Breast epithelium (tissue), 4 donors: ENCODE measurements around the gene NAV2. TPM values are rescaled to one million over a fixed set of nuclear protein-coding genes. Genes with fewer than 3 reads are reported as not detected.

ENCODE experiments used
- DNase-seq, 2 donors: peaks; one replicate each; pipeline ENCODE4 v3.0.0-alpha.2; 2019; ENCODE audit warnings: low spot score in 2 of 2
- H3K27ac ChIP-seq, 2 donors: fragments of 200-600 bp; sonication (generic) in 1 of 2; one replicate each; pipeline ENCODE4 v1.5.1; 2016 to 2019; ENCODE audit warnings: mild to moderate bottlenecking in 1 of 2
- H3K27me3 ChIP-seq, 2 donors: fragments of 200-600 bp; sonication (generic) in 1 of 2; one replicate each; pipeline versions ENCODE4 v1.5.1 to v1.6.0; 2017 to 2019; ENCODE audit warnings: control low read depth in 1 of 2, mild to moderate bottlenecking in 1 of 2
- H3K36me3 ChIP-seq: fragments of 200-600 bp; one replicate; pipeline ENCODE4 v1.5.1; 2019
- H3K4me1 ChIP-seq, 2 donors: fragments of 200-600 bp; sonication (generic); one replicate each; pipeline ENCODE4 v1.5.1; 2016 to 2019; ENCODE audit warnings: control low read depth in 1 of 2
- H3K4me3 ChIP-seq, 3 donors: fragments of 200-600 bp; sonication (generic); 1 replicate in 2 of 3; 2 replicates in 1 of 3; pipeline ENCODE4 v1.5.1; 2016 to 2019; ENCODE audit warnings: mild to moderate bottlenecking in 3 of 3, moderate library complexity in 2 of 3
- H3K9me3 ChIP-seq, 2 donors: fragments of 200-600 bp; sonication (generic) in 1 of 2; one replicate each; pipeline ENCODE4 v1.5.1; 2016 to 2019; ENCODE audit warnings: control low read depth in 1 of 2
- POLR2A ChIP-seq: fragments of 450-650 bp; IDR thresholded peaks from one replicate; pipeline ENCODE4 v1.6.1; 2016; ENCODE audit warnings: antibody characterized with exemption, mild to moderate bottlenecking, moderate library complexity
- POLR2AphosphoS5 ChIP-seq, 3 donors: sonication (generic); formaldehyde crosslinking; IDR thresholded peaks; one replicate each; pipeline ENCODE4 v1.6.1; 2017; ENCODE audit warnings: antibody characterized with exemption in 3 of 3
- intact Hi-C: fragments of 100-400 bp; cut with DNase I; formaldehyde crosslinking; loops from one replicate; pipeline ENCODE4 v1.15.1; 2023; ENCODE audit warnings: low total_unique reads
- total RNA-seq, 3 donors: library from RNA; depleted of rRNA; stranded (reverse); fragments of >200 nt; gene quantifications; one replicate each; pipeline ENCODE4 v1.1.0, GENCODE V29; 2016
- TF ChIP-seq, protein P1 (sequence below), 3 donors: fragments of 450-650 bp; IDR thresholded peaks; one replicate each; pipeline ENCODE4 v1.5.1; 2016 to 2017; ENCODE audit warnings: antibody characterized with exemption in 3 of 3, mild to moderate bottlenecking in 3 of 3, moderate library complexity in 3 of 3

The NAV2 gene
- total RNA-seq, 3 donors from 2014 or later, result 28.2 to 61.8 (median 31.4) TPM

DNA sequence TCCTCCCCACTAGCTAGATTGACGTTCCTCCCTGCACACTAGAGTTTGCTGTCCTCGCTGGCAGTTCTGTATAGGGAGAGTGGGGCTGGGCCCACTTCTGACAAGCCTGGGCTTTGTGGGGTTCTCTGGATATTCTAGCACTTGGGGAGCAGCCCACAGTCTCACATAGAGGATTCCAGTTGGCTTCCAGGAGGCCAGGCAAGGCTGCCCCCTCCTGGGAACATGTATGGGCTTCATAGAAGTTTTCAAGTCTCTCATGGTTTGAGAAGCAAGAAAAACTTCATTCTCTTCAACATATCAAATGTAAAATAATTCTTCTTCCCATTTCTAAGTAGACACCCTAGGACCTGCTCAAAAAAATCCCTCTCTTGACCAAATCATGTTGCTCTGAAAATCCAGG is 87.5 kb downstream of the NAV2 start:
- H3K4me1 ChIP-seq, result peaks cover 0 to 13% of the 10 kb centered on the region in 2 donors
- no peak for DNase-seq
- H3K4me3 ChIP-seq, result no peak overlapping the region
- H3K9me3 ChIP-seq, result no peaks in the 10 kb centered on the region
- no peak overlapping the region for H3K27ac ChIP-seq
- no peaks in the 10 kb centered on the region for H3K27me3 ChIP-seq
- no peaks in the 10 kb centered on the region for H3K36me3 ChIP-seq
- TF ChIP-seq POLR2A (no peak), POLR2AphosphoS5 (IDR thresholded peaks at IDR 0.05) (no peak)
- TF ChIP-seq, protein P1, sequence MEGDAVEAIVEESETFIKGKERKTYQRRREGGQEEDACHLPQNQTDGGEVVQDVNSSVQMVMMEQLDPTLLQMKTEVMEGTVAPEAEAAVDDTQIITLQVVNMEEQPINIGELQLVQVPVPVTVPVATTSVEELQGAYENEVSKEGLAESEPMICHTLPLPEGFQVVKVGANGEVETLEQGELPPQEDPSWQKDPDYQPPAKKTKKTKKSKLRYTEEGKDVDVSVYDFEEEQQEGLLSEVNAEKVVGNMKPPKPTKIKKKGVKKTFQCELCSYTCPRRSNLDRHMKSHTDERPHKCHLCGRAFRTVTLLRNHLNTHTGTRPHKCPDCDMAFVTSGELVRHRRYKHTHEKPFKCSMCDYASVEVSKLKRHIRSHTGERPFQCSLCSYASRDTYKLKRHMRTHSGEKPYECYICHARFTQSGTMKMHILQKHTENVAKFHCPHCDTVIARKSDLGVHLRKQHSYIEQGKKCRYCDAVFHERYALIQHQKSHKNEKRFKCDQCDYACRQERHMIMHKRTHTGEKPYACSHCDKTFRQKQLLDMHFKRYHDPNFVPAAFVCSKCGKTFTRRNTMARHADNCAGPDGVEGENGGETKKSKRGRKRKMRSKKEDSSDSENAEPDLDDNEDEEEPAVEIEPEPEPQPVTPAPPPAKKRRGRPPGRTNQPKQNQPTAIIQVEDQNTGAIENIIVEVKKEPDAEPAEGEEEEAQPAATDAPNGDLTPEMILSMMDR (IDR thresholded peaks at IDR 0.05), result no peak
- intact Hi-C loops, result no loop called here

GRCh38 chr11:19800714-19801519 is 88.3 kb downstream of the NAV2 start:
- Histone ChIP-seq H3K4me1 (peaks cover 0 to 13% of the 10 kb centered on the region in 2 donors), H3K9me3 (no peaks in the 10 kb centered on the region), H3K36me3 (no peaks in the 10 kb centered on the region), H3K4me3 (no peak overlapping the region), H3K27me3 (no peaks in the 10 kb centered on the region), H3K27ac (peak overlapping the region; percentile 67 to 73)
- intact Hi-C loops, result no loop called here
- DNase-seq, result no peak
- TF ChIP-seq, protein P1 (IDR thresholded peaks at IDR 0.05), result no peak
- TF ChIP-seq POLR2A (no peak), POLR2AphosphoS5 (IDR thresholded peaks at IDR 0.05) (no peak)

DNA sequence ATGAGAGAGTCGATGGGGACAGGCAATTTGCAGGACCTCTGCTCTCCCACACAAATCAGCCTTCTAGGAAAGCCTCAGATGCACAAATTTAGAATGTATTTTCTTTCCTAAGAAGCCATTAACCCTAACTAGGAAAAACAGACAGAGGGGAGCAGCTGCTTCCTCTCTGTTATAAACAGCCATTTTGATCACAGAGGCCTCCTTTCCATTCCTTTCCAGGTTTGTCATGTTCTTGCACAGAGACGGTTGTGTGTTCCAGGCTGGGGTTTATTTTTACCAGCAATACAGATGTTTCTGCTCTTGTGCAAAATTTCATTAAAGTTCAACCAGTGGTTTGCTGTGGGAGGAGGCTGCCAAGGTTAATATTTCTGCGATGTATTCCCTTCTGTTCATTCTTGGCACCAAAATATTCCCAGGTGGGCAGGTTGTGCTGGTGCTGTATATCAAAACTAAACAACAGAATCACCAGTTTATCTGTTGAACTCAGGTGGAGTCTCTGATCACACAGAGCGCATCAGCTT is 90.2 kb downstream of the NAV2 start:
- Histone ChIP-seq H3K27ac (no peak overlapping the region), H3K9me3 (no peaks in the 10 kb centered on the region), H3K4me3 (no peak overlapping the region), H3K36me3 (no peaks in the 10 kb centered on the region), H3K4me1 (peaks cover 0 to 13% of the 10 kb centered on the region in 2 donors), H3K27me3 (no peaks in the 10 kb centered on the region)
- DNase-seq, result no peak
- no peak for TF ChIP-seq POLR2A
- TF ChIP-seq, protein P1 (IDR thresholded peaks at IDR 0.05), result no peak
- no peak for TF ChIP-seq POLR2AphosphoS5 (IDR thresholded peaks at IDR 0.05)
- intact Hi-C loops, result no loop called here

DNA sequence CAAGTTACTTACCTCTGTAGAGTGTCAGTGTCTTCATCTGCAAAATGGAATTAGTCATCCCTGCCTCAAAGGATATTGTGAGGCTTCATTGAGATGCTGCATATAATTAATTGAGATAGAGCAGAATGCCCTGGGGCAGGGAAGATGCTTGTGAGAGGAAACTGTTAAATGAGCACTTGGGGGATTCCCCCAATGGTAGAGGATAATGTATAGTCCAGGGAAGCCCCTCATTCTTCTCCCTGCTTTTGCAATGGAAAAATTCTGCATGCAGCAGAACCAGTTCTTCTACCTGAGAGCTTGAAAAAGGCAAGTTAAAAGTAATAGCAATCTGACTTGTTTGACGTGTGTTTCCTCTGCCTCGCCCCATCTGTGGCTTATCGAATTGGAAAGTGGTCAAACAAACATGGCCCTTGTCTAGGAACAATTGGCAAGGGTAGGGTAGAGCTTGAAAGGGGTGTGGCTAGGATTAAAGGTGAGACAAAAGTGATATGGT is 90.9 kb downstream of the NAV2 start:
- no peak overlapping the region for H3K4me3 ChIP-seq
- peak overlapping the region in 1 of 2 donors; percentile 5 for H3K27ac ChIP-seq
- DNase-seq, result no peak
- peaks cover 0 to 13% of the 10 kb centered on the region in 2 donors for H3K4me1 ChIP-seq
- no peaks in the 10 kb centered on the region for H3K36me3 ChIP-seq
- intact Hi-C loops, result no loop called here
- no peaks in the 10 kb centered on the region for H3K9me3 ChIP-seq
- TF ChIP-seq POLR2A (no peak), POLR2AphosphoS5 (IDR thresholded peaks at IDR 0.05) (no peak)
- TF ChIP-seq, protein P1 (IDR thresholded peaks at IDR 0.05), result no peak
- no peaks in the 10 kb centered on the region for H3K27me3 ChIP-seq

GRCh38 chr11:19805376-19805775 is 92.7 kb downstream of the NAV2 start:
- Histone ChIP-seq H3K27ac (no peak overlapping the region), H3K9me3 (no peaks in the 10 kb centered on the region), H3K27me3 (no peaks in the 10 kb centered on the region), H3K4me1 (peaks cover 0 to 13% of the 10 kb centered on the region in 2 donors), H3K4me3 (no peak overlapping the region), H3K36me3 (no peaks in the 10 kb centered on the region)
- intact Hi-C loops, result no loop called here
- no peak for TF ChIP-seq POLR2AphosphoS5 (IDR thresholded peaks at IDR 0.05)
- TF ChIP-seq, protein P1 (IDR thresholded peaks at IDR 0.05), result no peak
- TF ChIP-seq POLR2A, result no peak
- no peak for DNase-seq
